GM15510 (cell line): Measurements from ENCODE around the gene WIPF1.

Source experiments
- POLR2A ChIP-seq: IDR thresholded peaks from 3 replicates; pipeline ENCODE4 v1.6.1; 2011; ENCODE audit warnings: borderline replicate concordance; ENCODE audit not compliant: insufficient read length; ENCODE audit errors: extremely low read depth

Gene WIPF1

GRCh38 chr2:174516501-174517378 lies 80.9 kb downstream of the WIPF1 start:
- TF ChIP-seq POLR2A: no peak

- no peak for TF ChIP-seq POLR2A
Measured at GRCh38 chr2:174512345-174512744, 85.3 kb downstream of the WIPF1 start.

- no peak for TF ChIP-seq POLR2A
Measured at GRCh38 chr2:174511580-174512260, 85.9 kb downstream of the WIPF1 start.

- TF ChIP-seq POLR2A: no peak
Measured at GRCh38 chr2:174510583-174511189, 86.9 kb downstream of the WIPF1 start.
